ENCODE results near the gene CD84. TPM values are rescaled to one million over a fixed set of nuclear protein-coding genes. Genes with fewer than 3 reads are reported as not detected.

Gene CD84
- polyA plus RNA-seq, 1 of the 3 experiments (the other 2 are of a cell fraction): not detected

- ChIA-PET POLR2A (no interaction called here), CTCF (interaction anchor here (1.1 kb wide), 1 partner anchor 14 kb away, joined by 3 read pairs; no protein-coding TSS in a partner anchor)
- Histone ChIP-seq H3K9me2 (no peaks in the 10 kb centered on the region), H3K79me2 (ENCODE audit: insufficient read depth) (no peaks in the 10 kb centered on the region), H3K9ac (no peak overlapping the region), H3F3A (replicated peaks; ENCODE audit: insufficient read depth) (no peaks in the 10 kb centered on the region), H3K4me3 (ENCODE audit: low read depth in 2 of 2, low read length in 1 of 2) (no peak overlapping the region), H3K27ac (ENCODE audit: low read depth in 2 of 2, low read length in 1 of 2) (no peak overlapping the region), H4K20me1 (ENCODE audit: insufficient read depth) (no peaks in the 10 kb centered on the region), H3K4me1 (ENCODE audit: control insufficient read depth in 1 of 2, insufficient read depth in 2 of 2, low read depth in 1 of 2, low read length in 1 of 2) (no peaks in the 10 kb centered on the region), H3K36me3 (replicated peaks in 1 of 2; ENCODE audit: control insufficient read depth in 1 of 2, insufficient read depth in 2 of 2, low read length in 1 of 2) (no peaks in the 10 kb centered on the region), H3K9me3 (no peaks in the 10 kb centered on the region), H3K4me2 (no peak overlapping the region), H3K27me3 (ENCODE audit: insufficient read depth) (no peaks in the 10 kb centered on the region; the same call in 1 of the 2 replicates), H2AFZ (ENCODE audit: low read depth) (no peak overlapping the region)
- DNase-seq: no peak
- WGBS (ENCODE audit: low lambda C conversion rate): 6% methylated on average over 3 of the region's 3 CpGs
- no peak for TF ChIP-seq FOSL2 (IDR thresholded peaks at IDR 0.05; ENCODE audit: borderline replicate concordance, low read depth)
- TF ChIP-seq EZH2phosphoT487 (IDR thresholded peaks at IDR 0.05; ENCODE audit: borderline replicate concordance, low read depth): no peak
- no peak for TF ChIP-seq MAX (IDR thresholded peaks at IDR 0.05; ENCODE audit: low read depth)
- TF ChIP-seq TEAD4 (IDR thresholded peaks at IDR 0.05; ENCODE audit: borderline replicate concordance, insufficient read depth): no peak
- TF ChIP-seq CHD2 (IDR thresholded peaks at IDR 0.05; ENCODE audit: low read length, partially characterized antibody): no peak
- TF ChIP-seq ELF1 (IDR thresholded peaks at IDR 0.05): no peak
- no peak for TF ChIP-seq RAD21 (IDR thresholded peaks at IDR 0.05; ENCODE audit: low read length)
- no peak for TF ChIP-seq FOXM1 (IDR thresholded peaks at IDR 0.05; ENCODE audit: low read depth)
- TF ChIP-seq SIN3A (IDR thresholded peaks at IDR 0.05; ENCODE audit: borderline replicate concordance, low read depth, low read length): no peak
- TF ChIP-seq TCF12 (IDR thresholded peaks at IDR 0.05): no peak
- no peak for TF ChIP-seq YY1 (IDR thresholded peaks at IDR 0.05; ENCODE audit: low read depth)
- TF ChIP-seq, protein P1, sequence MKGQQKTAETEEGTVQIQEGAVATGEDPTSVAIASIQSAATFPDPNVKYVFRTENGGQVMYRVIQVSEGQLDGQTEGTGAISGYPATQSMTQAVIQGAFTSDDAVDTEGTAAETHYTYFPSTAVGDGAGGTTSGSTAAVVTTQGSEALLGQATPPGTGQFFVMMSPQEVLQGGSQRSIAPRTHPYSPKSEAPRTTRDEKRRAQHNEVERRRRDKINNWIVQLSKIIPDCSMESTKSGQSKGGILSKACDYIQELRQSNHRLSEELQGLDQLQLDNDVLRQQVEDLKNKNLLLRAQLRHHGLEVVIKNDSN (IDR thresholded peaks at IDR 0.05; ENCODE audit: borderline replicate concordance, low read depth): no peak
- TF ChIP-seq REST (IDR thresholded peaks at IDR 0.05; ENCODE audit: low read depth, low read length): no peak
- TF ChIP-seq MEF2A (IDR thresholded peaks at IDR 0.05; ENCODE audit: borderline replicate concordance, low read depth): no peak
- no peak for TF ChIP-seq CTCF (IDR thresholded peaks at IDR 0.05)
- TF ChIP-seq FOXJ3 (CRISPR knock-in tag; IDR thresholded peaks at IDR 0.05): no peak
- TF ChIP-seq GATA2 (CRISPR knock-in tag; IDR thresholded peaks at IDR 0.05): no peak
- no peak for TF ChIP-seq EP300 (IDR thresholded peaks at IDR 0.05; ENCODE audit: borderline replicate concordance in 1 of 2, low read depth in 1 of 2, low read length in 1 of 2)
- no peak for TF ChIP-seq POLR2AphosphoS5 (IDR thresholded peaks at IDR 0.05; ENCODE audit: low read depth, low read length)
- TF ChIP-seq, protein P2, sequence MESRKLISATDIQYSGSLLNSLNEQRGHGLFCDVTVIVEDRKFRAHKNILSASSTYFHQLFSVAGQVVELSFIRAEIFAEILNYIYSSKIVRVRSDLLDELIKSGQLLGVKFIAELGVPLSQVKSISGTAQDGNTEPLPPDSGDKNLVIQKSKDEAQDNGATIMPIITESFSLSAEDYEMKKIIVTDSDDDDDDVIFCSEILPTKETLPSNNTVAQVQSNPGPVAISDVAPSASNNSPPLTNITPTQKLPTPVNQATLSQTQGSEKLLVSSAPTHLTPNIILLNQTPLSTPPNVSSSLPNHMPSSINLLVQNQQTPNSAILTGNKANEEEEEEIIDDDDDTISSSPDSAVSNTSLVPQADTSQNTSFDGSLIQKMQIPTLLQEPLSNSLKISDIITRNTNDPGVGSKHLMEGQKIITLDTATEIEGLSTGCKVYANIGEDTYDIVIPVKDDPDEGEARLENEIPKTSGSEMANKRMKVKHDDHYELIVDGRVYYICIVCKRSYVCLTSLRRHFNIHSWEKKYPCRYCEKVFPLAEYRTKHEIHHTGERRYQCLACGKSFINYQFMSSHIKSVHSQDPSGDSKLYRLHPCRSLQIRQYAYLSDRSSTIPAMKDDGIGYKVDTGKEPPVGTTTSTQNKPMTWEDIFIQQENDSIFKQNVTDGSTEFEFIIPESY (IDR thresholded peaks at IDR 0.05; ENCODE audit: borderline replicate concordance, low read depth): no peak
Measured at GRCh38 chr1:160570840-160571239, 8.5 kb downstream of the CD84 start.
